GM12878 (cell line): ENCODE measurements around the gene ADARB1. TPM values are rescaled to one million over a fixed set of nuclear protein-coding genes. Genes with fewer than 3 reads are reported as not detected.

Experiments used
- BRCA1 ChIP-seq: IDR thresholded peaks from 2 replicates; pipeline ENCODE4 v1.6.1; 2011; ENCODE audit warnings: low read depth, low read length, improper control_type of control experiment
- CBX5 ChIP-seq: sonication (generic); IDR thresholded peaks from 2 replicates; pipeline ENCODE4 v1.6.1; 2016; ENCODE audit warnings: low read depth, moderate library complexity, mild to moderate bottlenecking, inconsistent platforms
- DPF2 ChIP-seq: fragments of 450-650 bp; IDR thresholded peaks from 2 replicates; pipeline ENCODE4 v1.6.1; 2017; ENCODE audit warnings: mild to moderate bottlenecking
- E4F1 ChIP-seq: fragments of 450-650 bp; IDR thresholded peaks from 2 replicates; pipeline ENCODE4 v1.6.1; 2018; ENCODE audit warnings: borderline replicate concordance, mild to moderate bottlenecking; ENCODE audit not compliant: partially characterized antibody
- EP300 ChIP-seq, 2 experiments: fragments of 150-350 bp in 1 of 2; IDR thresholded peaks; 2 replicates each; pipeline ENCODE4 v1.6.1; 2011 to 2012; ENCODE audit warnings: low read depth in 2 of 2, low read length in 2 of 2, borderline replicate concordance in 1 of 2, improper control_type of control experiment in 1 of 2, inconsistent platforms in 1 of 2; ENCODE audit not compliant: control insufficient read depth in 1 of 2
- ETV6 ChIP-seq, 2 experiments: fragments of 450-650 bp in 1 of 2; IDR thresholded peaks in 1 of 2; conservative IDR thresholded peaks in 1 of 2; 2 replicates each; pipeline ENCODE4 v1.6.1; 2014; ENCODE audit warnings: antibody characterized with exemption in 1 of 2, borderline replicate concordance in 1 of 2, low read depth in 1 of 2, mild to moderate bottlenecking in 1 of 2, moderate library complexity in 1 of 2
- MYB ChIP-seq: fragments of 150-350 bp; IDR thresholded peaks from 2 replicates; pipeline ENCODE4 v1.6.1; 2014; ENCODE audit warnings: mild to moderate bottlenecking, low read depth, low read length, borderline replicate concordance
- MYC ChIP-seq: IDR thresholded peaks from 2 replicates; pipeline ENCODE4 v1.6.1; 2011; ENCODE audit warnings: mild to moderate bottlenecking, low read length, moderate library complexity, inconsistent platforms; ENCODE audit not compliant: insufficient read depth, insufficient replicate concordance, insufficient read length, severe bottlenecking
- NFYB ChIP-seq: IDR thresholded peaks from 2 replicates; pipeline ENCODE4 v1.6.1; 2011; ENCODE audit warnings: low read depth, mild to moderate bottlenecking, low read length, improper control_type of control experiment, moderate library complexity; ENCODE audit not compliant: insufficient read depth
- NKRF ChIP-seq: fragments of 450-650 bp; conservative IDR thresholded peaks from 2 replicates; pipeline ENCODE4 v1.6.1; 2017; ENCODE audit warnings: mild to moderate bottlenecking, moderate library complexity
- NRF1 ChIP-seq: conservative IDR thresholded peaks from 2 replicates; pipeline ENCODE4 v1.6.1; 2011; ENCODE audit warnings: mild to moderate bottlenecking, low read depth, low read length, improper control_type of control experiment
- POU2F2 ChIP-seq: IDR thresholded peaks from 3 replicates; pipeline ENCODE4 v1.6.1; 2011; ENCODE audit warnings: low read depth, mild to moderate bottlenecking, low read length, borderline replicate concordance
- RAD51 ChIP-seq: fragments of 450-650 bp; IDR thresholded peaks from 2 replicates; pipeline ENCODE4 v1.6.1; 2016; ENCODE audit warnings: moderate library complexity, mild to moderate bottlenecking, inconsistent platforms
- RCOR1 ChIP-seq: conservative IDR thresholded peaks from 2 replicates; pipeline ENCODE4 v1.6.1; 2012; ENCODE audit warnings: low read depth, low read length, improper control_type of control experiment
- REST ChIP-seq: IDR thresholded peaks from 2 replicates; pipeline ENCODE4 v1.6.1; 2012; ENCODE audit warnings: mild to moderate bottlenecking, low read depth, low read length
- USF1 ChIP-seq: IDR thresholded peaks from 2 replicates; pipeline ENCODE4 v1.6.1; 2011; ENCODE audit warnings: borderline replicate concordance, low read depth, mild to moderate bottlenecking, moderate library complexity, mixed read lengths, low read length; ENCODE audit not compliant: insufficient read depth; ENCODE audit errors: extremely low read length
- USF2 ChIP-seq: IDR thresholded peaks from 2 replicates; pipeline ENCODE4 v1.6.1; 2011; ENCODE audit warnings: low read depth, low read length, improper control_type of control experiment, borderline replicate concordance
- polyA plus RNA-seq, 11 experiments: library from polyadenylated mRNA; depleted of rRNA in 4 of 11; unstranded in 6 of 11; stranded (reverse) in 5 of 11; fragments of >200 nt; fragmentation: Nextera tagmentation in 4 of 11; fragmentation: Illumina TruSeq in 1 of 11; extraction: Ambion mirVana in 4 of 11; extraction: Trizol in 1 of 11; gene quantifications; 1 replicate in 1 of 11; 2 replicates in 10 of 11; pipeline versions ENCODE4 v1.2.1 to v1.2.3, GENCODE V29; 2011 to 2016; ENCODE audit warnings: inconsistent platforms in 2 of 11, missing spikeins in 2 of 11, low read depth in 1 of 11
- total RNA-seq, 4 experiments: library from RNA; depleted of rRNA in 3 of 4; stranded (reverse); fragments of >200 nt in 3 of 4; fragmentation: Illumina TruSeq in 1 of 4; extraction: Trizol in 1 of 4; gene quantifications; 2 replicates each; pipeline versions ENCODE4 v1.2.1 to v1.2.3, GENCODE V29; 2013 to 2021

ADARB1 gene
- total and polyA plus RNA-seq, 10 of the 15 experiments (the other 5 are each of a cell fraction or from before 2014, with no cell fraction given): 5.7 to 61.7 (median 25.3) TPM

GRCh38 chr21:45255381-45256020 is 181.1 kb downstream of the ADARB1 start (continued):
- TF ChIP-seq E4F1 (no peak), BRCA1 (no peak), CBX5 (no peak), DPF2 (peak; percentile 26; the same call in 1 of the 2 replicates), USF2 (peak; percentile 62), USF1 (peak; percentile 90), NRF1 (no peak), MYB (no peak), EP300 (IDR thresholded peaks at IDR 0.05; ENCODE audit: borderline replicate concordance in 1 of 2, control insufficient read depth in 1 of 2, low read depth in 2 of 2, low read length in 2 of 2) (no peak), RCOR1 (no peak), REST (no peak), MYC (no peak), NKRF (no peak), NFYB (no peak), POU2F2 (no peak), ETV6 (conservative IDR thresholded peaks at IDR 0.05 in 1 of 2, IDR thresholded peaks at IDR 0.05 in 1 of 2; ENCODE audit: borderline replicate concordance in 1 of 2, low read depth in 1 of 2) (no peak), RAD51 (peak; percentile 92)
